CD4-positive, alpha-beta T cell treated with Interferon alpha-2 for 1 hour (primary cell): Measurements from ENCODE around the gene PTPN23.

Experiments
- DNase-seq, 2 donors: peaks; one replicate each; pipeline ENCODE4 v3.0.0-alpha.2; 2020 to 2022

The PTPN23 gene

GRCh38 chr3:47421741-47422649, 41.2 kb downstream of the PTPN23 start:
- peak in 1 of 2 donors; percentile 7 for DNase-seq

GRCh38 chr3:47422743-47423142, 41.9 kb downstream of the PTPN23 start:
- no peak for DNase-seq

- DNase-seq: no peak
Observed at GRCh38 chr3:47423548-47424145, 42.8 kb downstream of the PTPN23 start.

GRCh38 chr3:47424434-47425382, 43.9 kb downstream of the PTPN23 start:
- no peak for DNase-seq

- DNase-seq: no peak
Observed at GRCh38 chr3:47425383-47425778, 44.6 kb downstream of the PTPN23 start.

GRCh38 chr3:47425959-47426358, 45.1 kb downstream of the PTPN23 start:
- DNase-seq: no peak

GRCh38 chr3:47427866-47428265, 47.0 kb downstream of the PTPN23 start:
- DNase-seq: no peak

GRCh38 chr3:47428662-47429061, 47.8 kb downstream of the PTPN23 start:
- no peak for DNase-seq

- DNase-seq: no peak
Observed at GRCh38 chr3:47429476-47430270, 48.9 kb downstream of the PTPN23 start.

- DNase-seq: no peak
Observed at GRCh38 chr3:47430606-47431005, 49.8 kb downstream of the PTPN23 start.

GRCh38 chr3:47431225-47431624, 50.4 kb downstream of the PTPN23 start:
- DNase-seq: no peak

- no peak for DNase-seq
Observed at GRCh38 chr3:47432673-47433072, 51.9 kb downstream of the PTPN23 start.

GRCh38 chr3:47433796-47434195, 53.0 kb downstream of the PTPN23 start:
- DNase-seq: no peak

GRCh38 chr3:47434849-47435248, 54.0 kb downstream of the PTPN23 start:
- no peak for DNase-seq

- no peak for DNase-seq
Observed at GRCh38 chr3:47436180-47436579, 55.4 kb downstream of the PTPN23 start.

GRCh38 chr3:47440131-47440530, 59.3 kb downstream of the PTPN23 start:
- no peak for DNase-seq

GRCh38 chr3:47441796-47442551, 61.2 kb downstream of the PTPN23 start:
- no peak for DNase-seq

GRCh38 chr3:47443611-47443995, 62.8 kb downstream of the PTPN23 start:
- no peak for DNase-seq

GRCh38 chr3:47444103-47444502, 63.3 kb downstream of the PTPN23 start:
- no peak for DNase-seq

- no peak for DNase-seq
Observed at GRCh38 chr3:47452453-47453215, 71.8 kb downstream of the PTPN23 start.
